ENCODE data around the gene FBXO47.

DNA sequence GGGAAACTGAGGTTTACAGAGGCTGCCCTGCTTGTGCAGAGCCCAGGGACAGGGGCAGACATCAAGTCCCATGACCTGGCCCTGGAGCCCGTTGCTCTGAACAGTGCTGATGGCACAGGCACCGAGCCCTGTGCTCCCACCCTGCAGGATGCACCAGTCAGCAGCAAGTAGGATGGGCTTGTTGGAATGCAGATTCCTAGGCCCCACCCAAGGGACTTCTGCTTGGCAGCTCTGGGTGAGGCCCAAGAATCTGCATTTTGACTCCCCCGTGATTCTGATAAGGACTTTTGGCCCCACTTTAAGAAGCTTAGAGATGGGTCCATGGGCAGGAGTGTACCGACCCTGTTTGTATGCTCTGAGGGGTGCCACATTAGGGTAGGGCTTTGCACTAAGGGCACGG, 74.1 kb downstream of the FBXO47 start:
- TF ChIP-seq, protein P1, sequence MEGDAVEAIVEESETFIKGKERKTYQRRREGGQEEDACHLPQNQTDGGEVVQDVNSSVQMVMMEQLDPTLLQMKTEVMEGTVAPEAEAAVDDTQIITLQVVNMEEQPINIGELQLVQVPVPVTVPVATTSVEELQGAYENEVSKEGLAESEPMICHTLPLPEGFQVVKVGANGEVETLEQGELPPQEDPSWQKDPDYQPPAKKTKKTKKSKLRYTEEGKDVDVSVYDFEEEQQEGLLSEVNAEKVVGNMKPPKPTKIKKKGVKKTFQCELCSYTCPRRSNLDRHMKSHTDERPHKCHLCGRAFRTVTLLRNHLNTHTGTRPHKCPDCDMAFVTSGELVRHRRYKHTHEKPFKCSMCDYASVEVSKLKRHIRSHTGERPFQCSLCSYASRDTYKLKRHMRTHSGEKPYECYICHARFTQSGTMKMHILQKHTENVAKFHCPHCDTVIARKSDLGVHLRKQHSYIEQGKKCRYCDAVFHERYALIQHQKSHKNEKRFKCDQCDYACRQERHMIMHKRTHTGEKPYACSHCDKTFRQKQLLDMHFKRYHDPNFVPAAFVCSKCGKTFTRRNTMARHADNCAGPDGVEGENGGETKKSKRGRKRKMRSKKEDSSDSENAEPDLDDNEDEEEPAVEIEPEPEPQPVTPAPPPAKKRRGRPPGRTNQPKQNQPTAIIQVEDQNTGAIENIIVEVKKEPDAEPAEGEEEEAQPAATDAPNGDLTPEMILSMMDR (IDR thresholded peaks at IDR 0.05 in 2 of 3, conservative IDR thresholded peaks at IDR 0.05 in 1 of 3; ENCODE audit: control insufficient read depth in 2 of 3, extremely low read depth in 1 of 3, insufficient read depth in 1 of 3, low read depth in 3 of 3, low read length in 3 of 3), result no peak
- TF ChIP-seq POLR2AphosphoS2 (IDR thresholded peaks at IDR 0.05; ENCODE audit: low read depth, low read length), result no peak
